Colonic mucosa (tissue), 4 donors: ENCODE data around the gene C1orf116. TPM values are rescaled to one million over a fixed set of nuclear protein-coding genes. Genes with fewer than 3 reads are reported as not detected.

Source experiments
- DNase-seq: peaks from one replicate; pipeline ENCODE4 v3.0.0-alpha.2; 2020
- H3K27ac ChIP-seq: fragments of 200-600 bp; one replicate; pipeline ENCODE4 v1.8.0; 2021
- H3K27me3 ChIP-seq: fragments of 200-600 bp; one replicate; pipeline ENCODE4 v1.8.0; 2021
- H3K36me3 ChIP-seq: fragments of 200-600 bp; one replicate; pipeline ENCODE4 v1.8.0; 2021
- H3K4me1 ChIP-seq: fragments of 200-600 bp; one replicate; pipeline ENCODE4 v1.8.0; 2021; ENCODE audit warnings: mild to moderate bottlenecking
- H3K4me3 ChIP-seq: fragments of 200-600 bp; one replicate; pipeline ENCODE4 v1.8.0; 2021
- H3K9ac ChIP-seq, 2 donors: one replicate each; pipeline ENCODE4 v1.7.0; 2013; ENCODE audit warnings: control low read depth in 2 of 2, low read depth in 2 of 2, low read length in 2 of 2
- H3K9me3 ChIP-seq: fragments of 200-600 bp; one replicate; pipeline ENCODE4 v1.8.0; 2021
- CTCF ChIP-seq: fragments of 200-600 bp; IDR thresholded peaks from one replicate; pipeline ENCODE4 v1.8.0; 2022; ENCODE audit warnings: antibody characterized with exemption, mild to moderate bottlenecking
- intact Hi-C: fragments of 100-400 bp; cut with DNase I; formaldehyde crosslinking; loops from one replicate; pipeline ENCODE4 v1.14.1; 2022
- total RNA-seq, 2 donors: library from RNA; stranded (reverse); fragmentation: NEBNext Ultra II Directional in 1 of 2; extraction: Animal tissue kit (Norgen Biotek cat#: 25700) in 1 of 2; gene quantifications; one replicate each; pipeline ENCODE4 v1.2.1, GENCODE V29; 2021
- donor health status: healthy.
- donor health status: DM: no; HTN: no; CAD: no.
- donor health status: DM: no; HTN: no; CAD: no.

Gene C1orf116
- total RNA-seq: 10 to 100 TPM; 12.0 to 25.5 TPM

- Histone ChIP-seq H3K4me3 (peak within 1 kb of the TSS; percentile 30), H3K27ac (peak within 1 kb of the TSS; percentile 89), H3K27me3 (no peaks in the 10 kb centered on the region), H3K4me1 (peaks cover 9% of the 10 kb centered on the region), H3K9ac (peak within 1 kb of the TSS; percentile 58 to 80), H3K36me3 (no peaks in the 10 kb centered on the region), H3K9me3 (no peaks in the 10 kb centered on the region)
- no peak for TF ChIP-seq CTCF
- intact Hi-C loops: loop anchor here (10.0 kb wide), 1 partner anchor 52 kb away; the partner anchor contains the start of gene C4BPB
- DNase-seq: peak; percentile 87
These were observed at the start of gene C1orf116 for GRCh38 chr1:207032528-207033017. Gene C1orf116 (minus strand): TSS chr1:207032756. CDS start chr1:207027598, 5,158 bp downstream.

GRCh38 chr1:207081806-207082205 is 49.2 kb upstream of the C1orf116 start:
- Histone ChIP-seq H3K4me1 (no peaks in the 10 kb centered on the region), H3K27me3 (no peaks in the 10 kb centered on the region), H3K36me3 (no peaks in the 10 kb centered on the region), H3K27ac (no peak overlapping the region), H3K9me3 (no peaks in the 10 kb centered on the region), H3K4me3 (no peak overlapping the region), H3K9ac (no peak overlapping the region)
- intact Hi-C loops: loop anchor here (5.0 to 10.0 kb wide), 4 partner anchors 47 to 415 kb away; partner anchors contain the start of genes C1orf116 and CR1
- TF ChIP-seq CTCF: no peak
- DNase-seq: no peak

- H3K27me3 ChIP-seq: no peaks in the 10 kb centered on the region
- no peaks in the 10 kb centered on the region for H3K36me3 ChIP-seq
- H3K27ac ChIP-seq: no peak overlapping the region
- no peak for TF ChIP-seq CTCF
- H3K9me3 ChIP-seq: no peaks in the 10 kb centered on the region
- no peaks in the 10 kb centered on the region for H3K4me1 ChIP-seq
- H3K9ac ChIP-seq: no peak overlapping the region
- intact Hi-C loops: loop anchor here (5.0 to 10.0 kb wide), 4 partner anchors 46 to 416 kb away; partner anchors contain the start of genes C1orf116 and CR1
- no peak for DNase-seq
- H3K4me3 ChIP-seq: no peak overlapping the region
These were observed 48.5 kb upstream of the C1orf116 start for GRCh38 chr1:207081088-207081487.

- H3K4me3 ChIP-seq: no peak overlapping the region
- H3K27me3 ChIP-seq: no peaks in the 10 kb centered on the region
- H3K9ac ChIP-seq: no peak overlapping the region
- intact Hi-C loops: loop anchor here (5.0 to 10.0 kb wide), 4 partner anchors 45 to 418 kb away; partner anchors contain the start of genes C1orf116 and CR1
- DNase-seq: no peak
- H3K4me1 ChIP-seq: no peaks in the 10 kb centered on the region
- no peaks in the 10 kb centered on the region for H3K9me3 ChIP-seq
- no peak overlapping the region for H3K27ac ChIP-seq
- no peaks in the 10 kb centered on the region for H3K36me3 ChIP-seq
- no peak for TF ChIP-seq CTCF
These were observed 47.2 kb upstream of the C1orf116 start for GRCh38 chr1:207079706-207080241.

GRCh38 chr1:207078578-207079132 is 46.1 kb upstream of the C1orf116 start:
- TF ChIP-seq CTCF: no peak
- H3K36me3 ChIP-seq: no peaks in the 10 kb centered on the region
- no peak overlapping the region for H3K9ac ChIP-seq
- DNase-seq: no peak
- H3K4me3 ChIP-seq: no peak overlapping the region
- H3K4me1 ChIP-seq: no peaks in the 10 kb centered on the region
- H3K27me3 ChIP-seq: no peaks in the 10 kb centered on the region
- no peak overlapping the region for H3K27ac ChIP-seq
- intact Hi-C loops: no loop called here
- H3K9me3 ChIP-seq: no peaks in the 10 kb centered on the region
